GM12878 (cell line): ENCODE results near the gene CLK2. TPM values are rescaled to one million over a fixed set of nuclear protein-coding genes. Genes with fewer than 3 reads are reported as not detected.

Source experiments
- ATAC-seq: fragments of 200-7000 bp; cut with Tn5 transposase; 3 replicates; pipeline ENCODE4 v1.9.1; 2020; ENCODE audit warnings: mild to moderate bottlenecking, moderate library complexity
- BruUV-seq: library from RNA; stranded (reverse); fragments of 400-500 nt; replicated peaks from 2 replicates; lab custom pipeline; 2021; lab: Mats Ljungman, UMichigan
- CTCF ChIA-PET: fragments of 300-600 bp; sonication (Branson Sonifier 250); formaldehyde crosslinking; extraction: SDS; loops from one replicate; lab custom pipeline; 2021; ENCODE audit warnings: inconsistent platforms; lab: Yijun Ruan, JAX
- POLR2A ChIA-PET: fragments of 350-600 bp; formaldehyde crosslinking; extraction: SDS; loops from one replicate; lab custom pipeline; 2021; ENCODE audit warnings: inconsistent platforms; lab: Charles Lee
- RAD21 ChIA-PET: fragments of 300-600 bp; sonication (Branson Sonifier 250); formaldehyde crosslinking; loops from one replicate; lab custom pipeline; 2023; ENCODE audit warnings: antibody characterized with exemption; ENCODE audit not compliant: unreplicated experiment; lab: Charles Lee
- SMC1A ChIA-PET: fragments of 300-600 bp; sonication (Branson Sonifier 250); formaldehyde crosslinking; loops from one replicate; lab custom pipeline; 2023; ENCODE audit not compliant: unreplicated experiment, uncharacterized antibody; lab: Charles Lee
- DNase-seq: peaks from one replicate; pipeline ENCODE4 v3.0.0-alpha.2; 2011; ENCODE audit warnings: low read depth, low spot score
- FAIRE-seq: peaks from 3 replicates; lab custom pipeline; 2011; peaks lifted over from hg19 to GRCh38; lab: Jason Lieb, UNC
- H2AFZ ChIP-seq: 2 replicates; pipeline ENCODE4 v1.6.0; 2011; ENCODE audit warnings: low read depth, low read length, control low read depth; ENCODE audit not compliant: control insufficient read depth
- H3K27ac ChIP-seq: 2 replicates; pipeline ENCODE4 v1.5.1; 2011; ENCODE audit warnings: control low read depth; ENCODE audit not compliant: control insufficient read depth, insufficient read depth
- H3K27me3 ChIP-seq, 2 experiments: replicated peaks in 1 of 2; 2 replicates each; pipeline versions ENCODE4 v1.6.0 to v1.6.1; 2011; ENCODE audit warnings: low read length in 1 of 2; ENCODE audit not compliant: control insufficient read depth in 2 of 2, insufficient read depth in 2 of 2
- H3K36me3 ChIP-seq, 2 experiments: 2 replicates each; pipeline ENCODE4 v1.5.1; 2011; ENCODE audit warnings: low read length in 1 of 2; ENCODE audit not compliant: control insufficient read depth in 2 of 2, insufficient read depth in 2 of 2
- H3K4me1 ChIP-seq: 2 replicates; pipeline ENCODE4 v1.6.1; 2011; ENCODE audit warnings: mild to moderate bottlenecking, low read length, moderate library complexity, mixed read lengths; ENCODE audit not compliant: control insufficient read depth, insufficient read depth
- H3K4me2 ChIP-seq: 2 replicates; pipeline ENCODE4 v1.6.0; 2011; ENCODE audit warnings: control low read depth; ENCODE audit not compliant: control insufficient read depth, insufficient read depth
- H3K4me3 ChIP-seq: fragments of 200-600 bp; sonication (generic); 2 replicates; pipeline ENCODE4 v1.5.1; 2016
- H3K79me2 ChIP-seq: 2 replicates; pipeline ENCODE4 v1.6.0; 2011; ENCODE audit warnings: low read length; ENCODE audit not compliant: control insufficient read depth, insufficient read depth
- H3K9ac ChIP-seq: 2 replicates; pipeline ENCODE4 v1.8.0; 2011; ENCODE audit warnings: low read length, control low read depth, mixed read lengths; ENCODE audit not compliant: control insufficient read depth, insufficient read depth
- H3K9me3 ChIP-seq: replicated peaks from 3 replicates; pipeline ENCODE4 v1.5.1; 2011; ENCODE audit warnings: mild to moderate bottlenecking, low read length; ENCODE audit not compliant: control insufficient read depth, insufficient read depth
- H4K20me1 ChIP-seq: 2 replicates; pipeline ENCODE4 v1.6.0; 2011; ENCODE audit not compliant: control insufficient read depth, insufficient read depth
- NBN ChIP-seq: fragments of 450-650 bp; IDR thresholded peaks from 2 replicates; pipeline ENCODE4 v1.6.1; 2016
- NR2F1 ChIP-seq: fragments of 450-650 bp; conservative IDR thresholded peaks from 2 replicates; pipeline ENCODE4 v1.6.1; 2017; ENCODE audit warnings: mild to moderate bottlenecking
- YBX1 ChIP-seq: fragments of 450-650 bp; IDR thresholded peaks from 2 replicates; pipeline ENCODE4 v1.6.1; 2016; ENCODE audit warnings: antibody characterized with exemption
- WGBS: methylation state at CpG from one replicate; pipeline ENCODE4 v1.1.6; 2016; ENCODE audit warnings: low lambda C conversion rate; ENCODE audit not compliant: insufficient replicate concordance, insufficient coverage; ENCODE audit errors: missing lambda C conversion rate; 5-methylcytosine and 5-hydroxymethylcytosine counted together
- in situ Hi-C: fragments of 300-500 bp; cut with MboI; formaldehyde crosslinking; loops from 9 replicates; pipeline ENCODE4 v1.14.3; 2018; ENCODE audit warnings: mixed read lengths
- intact Hi-C: fragments of 100-400 bp; cut with micrococcal nuclease; formaldehyde crosslinking; loops from one replicate; pipeline ENCODE4 v1.14.2; 2022; ENCODE audit not compliant: unreplicated experiment
- polyA plus RNA-seq, 11 experiments: library from polyadenylated mRNA; depleted of rRNA in 4 of 11; unstranded in 6 of 11; stranded (reverse) in 5 of 11; fragments of >200 nt; fragmentation: Nextera tagmentation in 4 of 11; fragmentation: Illumina TruSeq in 1 of 11; extraction: Ambion mirVana in 4 of 11; extraction: Trizol in 1 of 11; gene quantifications; 1 replicate in 1 of 11; 2 replicates in 10 of 11; pipeline versions ENCODE4 v1.2.1 to v1.2.3, GENCODE V29; 2011 to 2016; ENCODE audit warnings: inconsistent platforms in 2 of 11, missing spikeins in 2 of 11, low read depth in 1 of 11
- total RNA-seq, 4 experiments: library from RNA; depleted of rRNA in 3 of 4; stranded (reverse); fragments of >200 nt in 3 of 4; fragmentation: Illumina TruSeq in 1 of 4; extraction: Trizol in 1 of 4; gene quantifications; 2 replicates each; pipeline versions ENCODE4 v1.2.1 to v1.2.3, GENCODE V29; 2013 to 2021
- TF ChIP-seq, protein P1 (sequence below): fragments of 450-650 bp; IDR thresholded peaks from 2 replicates; pipeline ENCODE4 v1.6.1; 2016; ENCODE audit warnings: mild to moderate bottlenecking, moderate library complexity, borderline replicate concordance

Gene CLK2
- total and polyA plus RNA-seq, 10 of the 15 experiments (the other 5 are each of a cell fraction or from before 2014, with no cell fraction given) = 11.1 to 83.7 (median 36.7) TPM

DNA sequence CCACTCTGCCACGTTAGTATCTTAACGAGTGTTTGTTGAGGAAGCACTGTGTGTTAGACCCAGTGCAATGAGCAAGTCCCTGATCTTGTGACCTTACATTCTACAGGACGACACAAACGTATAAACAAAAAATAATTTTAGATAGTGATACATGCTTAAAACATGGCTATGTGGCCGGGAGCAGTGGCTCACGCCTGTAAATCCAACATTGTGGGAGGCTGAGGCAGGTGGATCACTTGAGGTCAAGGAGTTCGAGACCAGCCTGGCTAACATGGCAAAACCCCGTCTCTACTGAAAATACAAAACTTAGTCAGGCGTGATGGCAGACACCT is 45.2 kb downstream of the CLK2 start:
- Histone ChIP-seq H3K4me1 (peaks cover 34% of the 10 kb centered on the region), H3K36me3 (no peaks in the 10 kb centered on the region; a peak in 1 of 4 replicates), H4K20me1 (no peaks in the 10 kb centered on the region), H3K27me3 (no peaks in the 10 kb centered on the region), H3K9me3 (no peaks in the 10 kb centered on the region), H3K27ac (peak overlapping the region; percentile 96), H3K9ac (peak overlapping the region; percentile 94), H3K79me2 (peaks cover 22% of the 10 kb centered on the region), H3K4me3 (peak overlapping the region; percentile 66), H3K4me2 (peak overlapping the region; percentile 87), H2AFZ (peak overlapping the region; percentile 92)
- BruUV-seq = no TSS peak
- TF ChIP-seq YBX1 = no peak
- TF ChIP-seq NR2F1 = peak; percentile 44; the same call in 1 of the 2 replicates
- TF ChIP-seq, protein P1, sequence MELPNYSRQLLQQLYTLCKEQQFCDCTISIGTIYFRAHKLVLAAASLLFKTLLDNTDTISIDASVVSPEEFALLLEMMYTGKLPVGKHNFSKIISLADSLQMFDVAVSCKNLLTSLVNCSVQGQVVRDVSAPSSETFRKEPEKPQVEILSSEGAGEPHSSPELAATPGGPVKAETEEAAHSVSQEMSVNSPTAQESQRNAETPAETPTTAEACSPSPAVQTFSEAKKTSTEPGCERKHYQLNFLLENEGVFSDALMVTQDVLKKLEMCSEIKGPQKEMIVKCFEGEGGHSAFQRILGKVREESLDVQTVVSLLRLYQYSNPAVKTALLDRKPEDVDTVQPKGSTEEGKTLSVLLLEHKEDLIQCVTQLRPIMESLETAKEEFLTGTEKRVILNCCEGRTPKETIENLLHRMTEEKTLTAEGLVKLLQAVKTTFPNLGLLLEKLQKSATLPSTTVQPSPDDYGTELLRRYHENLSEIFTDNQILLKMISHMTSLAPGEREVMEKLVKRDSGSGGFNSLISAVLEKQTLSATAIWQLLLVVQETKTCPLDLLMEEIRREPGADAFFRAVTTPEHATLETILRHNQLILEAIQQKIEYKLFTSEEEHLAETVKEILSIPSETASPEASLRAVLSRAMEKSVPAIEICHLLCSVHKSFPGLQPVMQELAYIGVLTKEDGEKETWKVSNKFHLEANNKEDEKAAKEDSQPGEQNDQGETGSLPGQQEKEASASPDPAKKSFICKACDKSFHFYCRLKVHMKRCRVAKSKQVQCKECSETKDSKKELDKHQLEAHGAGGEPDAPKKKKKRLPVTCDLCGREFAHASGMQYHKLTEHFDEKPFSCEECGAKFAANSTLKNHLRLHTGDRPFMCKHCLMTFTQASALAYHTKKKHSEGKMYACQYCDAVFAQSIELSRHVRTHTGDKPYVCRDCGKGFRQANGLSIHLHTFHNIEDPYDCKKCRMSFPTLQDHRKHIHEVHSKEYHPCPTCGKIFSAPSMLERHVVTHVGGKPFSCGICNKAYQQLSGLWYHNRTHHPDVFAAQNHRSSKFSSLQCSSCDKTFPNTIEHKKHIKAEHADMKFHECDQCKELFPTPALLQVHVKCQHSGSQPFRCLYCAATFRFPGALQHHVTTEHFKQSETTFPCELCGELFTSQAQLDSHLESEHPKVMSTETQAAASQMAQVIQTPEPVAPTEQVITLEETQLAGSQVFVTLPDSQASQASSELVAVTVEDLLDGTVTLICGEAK = peak; percentile 51; the same call in 1 of the 2 replicates
- TF ChIP-seq NBN = 0 out of 2 replicates have a peak, but pooled peaks have one; percentile 15
- POLR2A ChIA-PET = interaction anchor here (0.6 to 6.9 kb wide), 7 partner anchors 14 to 80 kb away, joined by 3 to 84 read pairs (median 4); partner anchors contain the start of genes FDPS, KRTCAP2, MTX1 and THBS3
- WGBS = 17% methylated on average over 9 of the region's 9 CpGs
- in situ Hi-C loops (no loop called here), intact Hi-C loops (no loop called here)
- CTCF ChIA-PET = interaction anchor here (0.7 to 7.0 kb wide), 10 partner anchors 12 to 622 kb away, joined by 3 to 61 read pairs (median 14); partner anchors contain the start of genes KRTCAP2 and TRIM46
- SMC1A ChIA-PET = interaction anchor here (3.0 to 6.7 kb wide), 2 partner anchors 20 to 34 kb away, joined by 7 to 89 read pairs; partner anchors contain the start of genes MTX1 and THBS3
- no peak for DNase-seq
- RAD21 ChIA-PET = interaction anchor here (1.2 to 6.5 kb wide), 3 partner anchors 20 to 137 kb away, joined by 3 to 85 read pairs (median 3); partner anchors contain the start of genes MTX1 and THBS3
- no peak for FAIRE-seq
- ATAC-seq = no peak
